Thyroid gland (tissue), 4 donors: ENCODE measurements around the gene TBCD.

Experiments used
- CTCF ChIP-seq, 6 experiments: fragments of 200-600 bp in 3 of 6; fragments of 450-650 bp in 3 of 6; sonication (generic) in 3 of 6; IDR thresholded peaks; one replicate each; pipeline ENCODE4 v1.5.1; 2016 to 2019; ENCODE audit warnings: antibody characterized with exemption in 6 of 6, mild to moderate bottlenecking in 2 of 6, inconsistent platforms in 1 of 6, moderate library complexity in 1 of 6
- POLR2A ChIP-seq, 2 donors: fragments of 450-650 bp; IDR thresholded peaks; one replicate each; pipeline ENCODE4 v1.6.1; 2017; ENCODE audit warnings: antibody characterized with exemption in 2 of 2, mild to moderate bottlenecking in 2 of 2, moderate library complexity in 1 of 2

GRCh38 chr17:82901856-82902255 is 150.0 kb downstream of the TBCD start:
- TF ChIP-seq CTCF (IDR thresholded peaks at IDR 0.05) (no peak), POLR2A (IDR thresholded peaks at IDR 0.05) (no peak)
